Astrocyte (in vitro differentiated cells and primary cell): ENCODE data around the gene APBB1IP. TPM values are rescaled to one million over a fixed set of nuclear protein-coding genes. Genes with fewer than 3 reads are reported as not detected.

ENCODE experiments used
- DNase-seq: peaks from one replicate; pipeline ENCODE4 v3.0.0-alpha.2; 2010; ENCODE audit warnings: low read depth
- FAIRE-seq: peaks from 2 replicates; lab custom pipeline; 2011; peaks lifted over from hg19 to GRCh38; lab: Jason Lieb, UNC
- H2AFZ ChIP-seq: 2 replicates; pipeline ENCODE4 v1.6.0; 2012; ENCODE audit warnings: low read depth, low read length, inconsistent platforms
- H3K27ac ChIP-seq: 2 replicates; pipeline ENCODE4 v1.5.1; 2011; ENCODE audit warnings: low read depth, low read length, inconsistent platforms
- H3K27me3 ChIP-seq: 2 replicates; pipeline ENCODE4 v1.6.0; 2011; ENCODE audit warnings: low read length, inconsistent platforms; ENCODE audit not compliant: insufficient read depth
- H3K36me3 ChIP-seq: 2 replicates; pipeline ENCODE4 v1.5.1; 2011; ENCODE audit warnings: low read length, inconsistent platforms; ENCODE audit not compliant: insufficient read depth
- H3K4me1 ChIP-seq: 2 replicates; pipeline ENCODE4 v1.5.1; 2011; ENCODE audit warnings: low read length, inconsistent platforms; ENCODE audit not compliant: insufficient read depth
- H3K4me2 ChIP-seq: 2 replicates; pipeline ENCODE4 v1.6.0; 2012; ENCODE audit warnings: low read length, inconsistent platforms
- H3K4me3 ChIP-seq: 2 replicates; pipeline ENCODE4 v1.5.1; 2011; ENCODE audit warnings: low read depth, mild to moderate bottlenecking, low read length, inconsistent platforms; ENCODE audit not compliant: insufficient read depth
- H3K79me2 ChIP-seq: 2 replicates; pipeline ENCODE4 v1.6.0; 2012; ENCODE audit warnings: mild to moderate bottlenecking, low read length, inconsistent platforms; ENCODE audit not compliant: insufficient read depth
- H3K9ac ChIP-seq: 2 replicates; pipeline ENCODE4 v1.6.0; 2012; ENCODE audit warnings: mild to moderate bottlenecking, low read length, inconsistent platforms
- H3K9me3 ChIP-seq: 2 replicates; pipeline ENCODE4 v1.5.1; 2012; ENCODE audit warnings: low read depth, mild to moderate bottlenecking, low read length, inconsistent platforms; ENCODE audit not compliant: insufficient read depth
- H4K20me1 ChIP-seq: 2 replicates; pipeline ENCODE4 v1.6.0; 2012; ENCODE audit warnings: low read length, inconsistent platforms; ENCODE audit not compliant: insufficient read depth
- H3K27ac Mint-ChIP-seq: one replicate; pipeline ENCODE4 v1.8.0; 2021; ENCODE audit warnings: mild to moderate bottlenecking, mixed read lengths; ENCODE audit not compliant: unreplicated experiment
- H3K27me3 Mint-ChIP-seq: one replicate; pipeline ENCODE4 v1.8.0; 2021; ENCODE audit warnings: low read depth, mixed read lengths; ENCODE audit not compliant: unreplicated experiment
- H3K36me3 Mint-ChIP-seq: one replicate; pipeline ENCODE4 v1.8.0; 2021; ENCODE audit warnings: low read depth, mixed read lengths; ENCODE audit not compliant: unreplicated experiment
- H3K4me1 Mint-ChIP-seq: one replicate; pipeline ENCODE4 v1.8.0; 2021; ENCODE audit warnings: low read depth, mixed read lengths; ENCODE audit not compliant: unreplicated experiment
- H3K4me3 Mint-ChIP-seq: one replicate; pipeline ENCODE4 v1.8.0; 2021; ENCODE audit warnings: mild to moderate bottlenecking, moderate library complexity, mixed read lengths; ENCODE audit not compliant: unreplicated experiment
- H3K9me3 Mint-ChIP-seq: one replicate; pipeline ENCODE4 v1.8.0; 2021; ENCODE audit warnings: mild to moderate bottlenecking, mixed read lengths; ENCODE audit not compliant: unreplicated experiment
- EZH2 ChIP-seq: IDR thresholded peaks from 2 replicates; pipeline ENCODE4 v1.6.1; 2012; ENCODE audit warnings: mild to moderate bottlenecking, low read length, inconsistent platforms; ENCODE audit not compliant: insufficient read depth
- total RNA-seq: library from RNA; stranded (reverse); gene quantifications from 2 replicates; pipeline ENCODE4 v1.2.1, GENCODE V29; 2021
- TF ChIP-seq, protein P1 (sequence below): IDR thresholded peaks from 2 replicates; pipeline ENCODE4 v1.5.1; 2011; ENCODE audit warnings: low read depth, mild to moderate bottlenecking, inconsistent platforms, low read length, moderate library complexity; ENCODE audit not compliant: insufficient read depth

The APBB1IP gene
- total RNA-seq, 1 donor from 2014 or later: 0.23 TPM

DNA sequence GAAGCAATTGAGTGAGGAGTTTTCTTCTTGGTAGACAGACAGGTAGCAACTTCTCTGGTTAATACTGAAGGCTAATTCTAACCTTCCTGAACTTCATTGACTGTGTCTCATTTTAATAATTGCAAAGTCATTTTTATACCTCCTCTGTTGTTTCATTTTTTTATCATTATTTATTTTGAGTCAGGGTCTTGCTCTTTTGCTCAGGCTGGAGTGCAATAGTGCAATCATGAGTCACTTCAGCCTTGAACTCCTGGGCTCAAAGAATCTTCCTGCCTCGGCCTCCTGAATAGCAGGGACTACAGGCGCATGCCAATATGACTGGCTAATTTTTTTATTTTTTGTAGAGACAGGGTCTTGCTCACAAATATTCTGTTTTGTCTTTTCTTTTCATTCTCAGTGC lies 45.4 kb downstream of the APBB1IP start:
- no peak for FAIRE-seq
- H2AFZ ChIP-seq: no peak overlapping the region
- no peaks in the 10 kb centered on the region for H3K79me2 ChIP-seq
- Mint-ChIP-seq H3K9me3 (no peaks in the 10 kb centered on the region), H3K4me3 (no peak overlapping the region), H3K36me3 (no peaks in the 10 kb centered on the region), H3K27ac (peak overlapping the region; percentile 75), H3K4me1 (peaks cover 32% of the 10 kb centered on the region), H3K27me3 (no peaks in the 10 kb centered on the region)
- H3K36me3 ChIP-seq: no peaks in the 10 kb centered on the region
- no peak for TF ChIP-seq EZH2
- TF ChIP-seq, protein P1, sequence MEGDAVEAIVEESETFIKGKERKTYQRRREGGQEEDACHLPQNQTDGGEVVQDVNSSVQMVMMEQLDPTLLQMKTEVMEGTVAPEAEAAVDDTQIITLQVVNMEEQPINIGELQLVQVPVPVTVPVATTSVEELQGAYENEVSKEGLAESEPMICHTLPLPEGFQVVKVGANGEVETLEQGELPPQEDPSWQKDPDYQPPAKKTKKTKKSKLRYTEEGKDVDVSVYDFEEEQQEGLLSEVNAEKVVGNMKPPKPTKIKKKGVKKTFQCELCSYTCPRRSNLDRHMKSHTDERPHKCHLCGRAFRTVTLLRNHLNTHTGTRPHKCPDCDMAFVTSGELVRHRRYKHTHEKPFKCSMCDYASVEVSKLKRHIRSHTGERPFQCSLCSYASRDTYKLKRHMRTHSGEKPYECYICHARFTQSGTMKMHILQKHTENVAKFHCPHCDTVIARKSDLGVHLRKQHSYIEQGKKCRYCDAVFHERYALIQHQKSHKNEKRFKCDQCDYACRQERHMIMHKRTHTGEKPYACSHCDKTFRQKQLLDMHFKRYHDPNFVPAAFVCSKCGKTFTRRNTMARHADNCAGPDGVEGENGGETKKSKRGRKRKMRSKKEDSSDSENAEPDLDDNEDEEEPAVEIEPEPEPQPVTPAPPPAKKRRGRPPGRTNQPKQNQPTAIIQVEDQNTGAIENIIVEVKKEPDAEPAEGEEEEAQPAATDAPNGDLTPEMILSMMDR: no peak
- no peak overlapping the region for H3K4me3 ChIP-seq
- H3K9me3 ChIP-seq: no peaks in the 10 kb centered on the region
- no peak overlapping the region for H3K9ac ChIP-seq
- no peaks in the 10 kb centered on the region for H3K27me3 ChIP-seq
- H4K20me1 ChIP-seq: no peaks in the 10 kb centered on the region
- H3K4me1 ChIP-seq: peaks cover 28% of the 10 kb centered on the region
- no peak for DNase-seq
- H3K4me2 ChIP-seq: no peak overlapping the region
- no peak overlapping the region for H3K27ac ChIP-seq

DNA sequence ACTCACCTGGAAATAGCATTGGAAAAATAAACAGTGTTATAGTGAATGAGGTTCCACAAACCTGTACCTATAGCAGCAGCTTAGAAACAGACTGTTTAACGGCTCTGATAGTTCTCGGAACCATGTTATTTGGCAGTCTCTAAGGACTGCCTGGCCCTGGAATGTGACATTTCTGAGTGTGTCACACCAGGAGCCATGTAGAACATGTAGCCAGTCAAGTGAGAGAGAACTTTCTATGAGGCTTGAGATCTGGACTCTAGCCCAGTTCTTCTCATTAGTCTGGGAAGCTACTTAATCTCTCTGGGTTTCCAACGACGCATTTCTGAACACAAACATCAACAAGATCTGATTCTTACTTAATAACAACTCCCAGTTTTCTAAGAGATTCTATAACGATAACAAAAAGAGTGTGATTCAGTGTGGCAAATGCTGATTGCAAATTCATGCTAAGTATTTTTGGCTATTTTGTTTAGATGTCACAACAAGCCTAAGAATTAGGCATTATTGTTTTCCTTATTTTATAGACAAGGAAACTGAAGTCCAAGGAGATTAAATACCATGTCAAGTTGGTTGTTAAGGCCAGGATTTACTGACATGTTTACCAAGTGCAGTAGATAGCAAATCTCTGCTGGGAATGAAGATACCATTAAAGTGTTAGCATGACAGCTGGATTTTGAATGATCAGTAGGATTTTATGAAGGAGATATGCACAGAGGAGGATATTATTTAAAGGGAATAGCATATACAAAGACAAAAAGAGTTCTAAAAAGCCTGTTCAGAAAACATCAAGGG lies 47.2 kb downstream of the APBB1IP start:
- no peak for TF ChIP-seq EZH2
- TF ChIP-seq, protein P1: no peak
- Mint-ChIP-seq H3K36me3 (no peaks in the 10 kb centered on the region), H3K4me3 (no peak overlapping the region), H3K9me3 (no peaks in the 10 kb centered on the region), H3K27me3 (no peaks in the 10 kb centered on the region), H3K27ac (peak overlapping the region; percentile 89), H3K4me1 (peaks cover 39% of the 10 kb centered on the region)
- Histone ChIP-seq H3K36me3 (no peaks in the 10 kb centered on the region), H3K9me3 (no peaks in the 10 kb centered on the region), H3K4me3 (no peak overlapping the region), H2AFZ (no peak overlapping the region), H3K4me2 (peak overlapping the region; percentile 12), H4K20me1 (no peaks in the 10 kb centered on the region), H3K27ac (peak overlapping the region; percentile 98), H3K27me3 (no peaks in the 10 kb centered on the region), H3K9ac (peak overlapping the region; percentile 55), H3K4me1 (peaks cover 28% of the 10 kb centered on the region), H3K79me2 (no peaks in the 10 kb centered on the region)
- peak; percentile 79 for FAIRE-seq
- peak; percentile 79 for DNase-seq

- peaks cover 39% of the 10 kb centered on the region for H3K4me1 Mint-ChIP-seq
- no peaks in the 10 kb centered on the region for H3K79me2 ChIP-seq
- H3K36me3 Mint-ChIP-seq: no peaks in the 10 kb centered on the region
- H3K4me1 ChIP-seq: peaks cover 28% of the 10 kb centered on the region
- no peaks in the 10 kb centered on the region for H3K9me3 ChIP-seq
- peak overlapping the region; percentile 30 for H3K4me3 ChIP-seq
- peak; percentile 65 for FAIRE-seq
- no peaks in the 10 kb centered on the region for H3K9me3 Mint-ChIP-seq
- H3K27me3 Mint-ChIP-seq: no peaks in the 10 kb centered on the region
- H3K9ac ChIP-seq: peak overlapping the region; percentile 86
- H4K20me1 ChIP-seq: no peaks in the 10 kb centered on the region
- no peaks in the 10 kb centered on the region for H3K27me3 ChIP-seq
- TF ChIP-seq EZH2: no peak
- TF ChIP-seq, protein P1: no peak
- peak overlapping the region; percentile 30 for H3K4me3 Mint-ChIP-seq
- peak; percentile 98 for DNase-seq
- peak overlapping the region; percentile 99 for H3K27ac Mint-ChIP-seq
- H3K27ac ChIP-seq: peak overlapping the region; percentile 98
- no peaks in the 10 kb centered on the region for H3K36me3 ChIP-seq
- peak overlapping the region; percentile 75 for H3K4me2 ChIP-seq
- H2AFZ ChIP-seq: no peak overlapping the region
Measured at GRCh38 chr10:26486304-26486703, 48.2 kb downstream of the APBB1IP start.
